PFSK-1 (cell line): ENCODE measurements around the gene LIMS1.

Experiments
- FOXP2 ChIP-seq: optimal IDR thresholded peaks from 2 replicates; pipeline ENCODE3; 2011; ENCODE audit warnings: borderline replicate concordance, control low read depth, inconsistent platforms; ENCODE audit not compliant: insufficient read depth; ENCODE audit errors: extremely low read length, extremely low read depth
- POLR2AphosphoS5 ChIP-seq: IDR thresholded peaks from 2 replicates; pipeline ENCODE4 v1.6.1; 2012; ENCODE audit warnings: low read depth, mild to moderate bottlenecking, control low read depth, low read length, moderate library complexity
- REST ChIP-seq, 2 experiments: IDR thresholded peaks; 2 replicates each; pipeline versions ENCODE4 v1.6.1 to v1.8.0; 2011 to 2012; ENCODE audit warnings: low read depth in 2 of 2, low read length in 2 of 2, control low read depth in 1 of 2, inconsistent platforms in 1 of 2, mild to moderate bottlenecking in 1 of 2, moderate library complexity in 1 of 2; ENCODE audit not compliant: insufficient read depth in 1 of 2
- SIN3A ChIP-seq: IDR thresholded peaks from 2 replicates; pipeline ENCODE4 v1.6.1; 2012; ENCODE audit warnings: mild to moderate bottlenecking, low read length, moderate library complexity, borderline replicate concordance; ENCODE audit not compliant: insufficient read depth
- TAF1 ChIP-seq: IDR thresholded peaks from 2 replicates; pipeline ENCODE4 v1.6.1; 2012; ENCODE audit warnings: low read length, control low read depth, borderline replicate concordance; ENCODE audit not compliant: insufficient read depth

The LIMS1 gene

GRCh38 chr2:108594132-108594981 is 60.1 kb downstream of the LIMS1 start:
- TF ChIP-seq TAF1 (no peak), POLR2AphosphoS5 (no peak), SIN3A (no peak), REST (IDR thresholded peaks at IDR 0.05; ENCODE audit: insufficient read depth in 1 of 2, low read depth in 2 of 2, low read length in 2 of 2) (no peak), FOXP2 (no peak)

DNA sequence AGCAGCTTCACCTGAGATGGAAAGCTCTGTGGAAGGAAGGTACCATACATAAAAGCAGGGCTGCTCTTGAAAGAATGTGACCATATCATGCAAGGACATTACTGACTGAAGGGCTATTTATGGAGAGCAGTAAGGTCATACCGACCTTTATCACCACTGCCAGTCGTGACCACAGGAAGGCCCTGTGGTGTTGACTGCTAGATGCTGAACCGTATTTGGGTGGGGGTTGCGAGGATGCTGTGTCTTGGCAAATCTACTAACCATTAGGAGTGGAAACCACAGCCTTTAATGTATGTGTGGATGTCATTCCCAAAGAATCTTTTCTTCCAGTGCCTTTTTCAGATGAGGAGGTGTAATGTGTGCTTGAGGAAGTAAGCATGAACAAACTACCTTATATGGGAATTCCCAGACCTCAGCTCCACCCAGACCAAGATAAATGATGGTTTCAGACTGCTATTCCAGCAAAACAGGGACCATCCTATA is 60.8 kb downstream of the LIMS1 start:
- TF ChIP-seq POLR2AphosphoS5 (no peak), REST (IDR thresholded peaks at IDR 0.05; ENCODE audit: insufficient read depth in 1 of 2, low read depth in 2 of 2, low read length in 2 of 2) (no peak), TAF1 (no peak), FOXP2 (no peak), SIN3A (no peak)

DNA sequence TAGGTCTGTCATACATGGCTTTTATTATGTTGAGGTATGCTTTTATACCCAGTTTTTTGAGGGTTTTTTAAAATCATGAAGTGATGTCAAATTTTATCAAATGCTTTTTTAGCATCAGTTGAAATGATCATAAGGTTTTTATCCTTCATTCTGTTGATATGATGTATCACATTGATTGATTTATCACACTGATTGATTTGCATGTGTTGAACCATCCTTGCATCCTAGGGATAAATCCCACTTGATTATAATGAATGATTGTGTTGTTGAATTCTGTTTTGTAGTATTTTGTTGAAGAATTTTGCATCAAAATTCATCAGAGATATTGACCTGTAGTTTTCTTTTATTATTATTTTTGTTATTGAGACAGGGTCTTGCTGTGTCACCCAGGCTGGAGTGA is 68.2 kb downstream of the LIMS1 start:
- TF ChIP-seq TAF1: no peak
- TF ChIP-seq REST (IDR thresholded peaks at IDR 0.05; ENCODE audit: insufficient read depth in 1 of 2, low read depth in 2 of 2, low read length in 2 of 2): no peak
- no peak for TF ChIP-seq SIN3A
- TF ChIP-seq POLR2AphosphoS5: no peak
- TF ChIP-seq FOXP2: no peak

- TF ChIP-seq FOXP2 (no peak), REST (IDR thresholded peaks at IDR 0.05; ENCODE audit: insufficient read depth in 1 of 2, low read depth in 2 of 2, low read length in 2 of 2) (no peak), SIN3A (no peak), TAF1 (no peak), POLR2AphosphoS5 (no peak)
These were observed 69.9 kb downstream of the LIMS1 start for GRCh38 chr2:108604196-108604595.
